Stomach (tissue), 4 donors: ENCODE data around the gene RAMP1.

ENCODE experiments used
- CTCF ChIP-seq, 7 experiments: fragments of 450-650 bp in 4 of 7; fragments of 200-600 bp in 3 of 7; sonication (generic) in 3 of 7; IDR thresholded peaks; one replicate each; pipeline ENCODE4 v1.5.1; 2016 to 2019; ENCODE audit warnings: antibody characterized with exemption in 7 of 7, control low read depth in 2 of 7, mild to moderate bottlenecking in 1 of 7
- EP300 ChIP-seq: sonication (generic); formaldehyde crosslinking; IDR thresholded peaks from one replicate; pipeline ENCODE4 v1.6.1; 2017; ENCODE audit warnings: antibody characterized with exemption
- POLR2A ChIP-seq, 4 donors: fragments of 450-650 bp; IDR thresholded peaks; one replicate each; pipeline ENCODE4 v1.6.1; 2016; ENCODE audit warnings: antibody characterized with exemption in 4 of 4, control low read depth in 2 of 4, mild to moderate bottlenecking in 1 of 4, moderate library complexity in 1 of 4
- POLR2AphosphoS5 ChIP-seq, 3 donors: sonication (generic); formaldehyde crosslinking; IDR thresholded peaks; one replicate each; pipeline ENCODE4 v1.6.1; 2016; ENCODE audit warnings: antibody characterized with exemption in 3 of 3

DNA sequence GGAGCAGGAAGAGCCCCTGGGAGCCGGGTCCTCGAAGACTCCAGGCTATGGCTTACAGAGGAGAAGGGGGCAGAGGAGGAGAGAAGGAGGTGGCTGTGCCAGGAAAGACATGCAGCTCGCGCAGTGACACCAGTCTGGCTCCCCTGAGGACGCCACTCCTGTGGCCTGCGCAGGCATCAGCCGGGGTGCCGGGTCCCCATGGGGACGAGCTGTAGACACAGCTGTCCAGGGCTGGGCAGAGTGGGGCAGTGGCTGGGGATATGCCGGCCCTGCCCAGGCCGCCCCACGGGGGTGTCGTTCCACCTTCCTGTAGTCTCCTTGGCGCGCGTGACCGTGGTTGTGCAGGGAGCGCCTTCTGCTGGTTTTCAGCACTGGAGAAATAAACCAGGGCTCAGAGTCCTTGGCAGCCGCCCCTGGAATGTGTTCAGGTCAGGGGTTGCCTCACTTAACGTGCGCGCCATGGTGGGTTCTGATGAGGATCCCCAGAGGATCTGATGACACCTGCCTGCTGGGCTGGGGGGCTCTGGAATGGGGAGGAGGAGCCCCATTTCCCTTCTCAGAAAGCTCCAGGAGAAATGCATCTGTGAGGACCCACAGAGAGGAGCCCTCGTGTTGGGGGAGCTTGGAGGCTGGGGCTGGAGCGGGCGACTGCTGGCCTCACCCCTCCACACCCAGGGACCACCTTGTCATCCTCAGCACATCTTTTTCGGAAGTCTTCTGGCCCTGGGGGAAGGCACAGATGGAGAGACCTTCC is 26.7 kb downstream of the RAMP1 start:
- TF ChIP-seq POLR2A (IDR thresholded peaks at IDR 0.05) (no peak), CTCF (IDR thresholded peaks at IDR 0.05) (no peak), POLR2AphosphoS5 (IDR thresholded peaks at IDR 0.05) (peak in 2 of 3 donors; percentile 25 to 82), EP300 (peak; percentile 66)
